HUDEP-2 (cell line): Measurements from ENCODE around the gene CXCR5.

Experiments
- DNase-seq, 76 experiments: peaks; one replicate each; lab custom pipeline; 2025; ENCODE audit not compliant: unreplicated experiment in 76 of 76; lab: John Stamatoyannopoulos, UW

The CXCR5 gene, protein sequence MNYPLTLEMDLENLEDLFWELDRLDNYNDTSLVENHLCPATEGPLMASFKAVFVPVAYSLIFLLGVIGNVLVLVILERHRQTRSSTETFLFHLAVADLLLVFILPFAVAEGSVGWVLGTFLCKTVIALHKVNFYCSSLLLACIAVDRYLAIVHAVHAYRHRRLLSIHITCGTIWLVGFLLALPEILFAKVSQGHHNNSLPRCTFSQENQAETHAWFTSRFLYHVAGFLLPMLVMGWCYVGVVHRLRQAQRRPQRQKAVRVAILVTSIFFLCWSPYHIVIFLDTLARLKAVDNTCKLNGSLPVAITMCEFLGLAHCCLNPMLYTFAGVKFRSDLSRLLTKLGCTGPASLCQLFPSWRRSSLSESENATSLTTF

DNA sequence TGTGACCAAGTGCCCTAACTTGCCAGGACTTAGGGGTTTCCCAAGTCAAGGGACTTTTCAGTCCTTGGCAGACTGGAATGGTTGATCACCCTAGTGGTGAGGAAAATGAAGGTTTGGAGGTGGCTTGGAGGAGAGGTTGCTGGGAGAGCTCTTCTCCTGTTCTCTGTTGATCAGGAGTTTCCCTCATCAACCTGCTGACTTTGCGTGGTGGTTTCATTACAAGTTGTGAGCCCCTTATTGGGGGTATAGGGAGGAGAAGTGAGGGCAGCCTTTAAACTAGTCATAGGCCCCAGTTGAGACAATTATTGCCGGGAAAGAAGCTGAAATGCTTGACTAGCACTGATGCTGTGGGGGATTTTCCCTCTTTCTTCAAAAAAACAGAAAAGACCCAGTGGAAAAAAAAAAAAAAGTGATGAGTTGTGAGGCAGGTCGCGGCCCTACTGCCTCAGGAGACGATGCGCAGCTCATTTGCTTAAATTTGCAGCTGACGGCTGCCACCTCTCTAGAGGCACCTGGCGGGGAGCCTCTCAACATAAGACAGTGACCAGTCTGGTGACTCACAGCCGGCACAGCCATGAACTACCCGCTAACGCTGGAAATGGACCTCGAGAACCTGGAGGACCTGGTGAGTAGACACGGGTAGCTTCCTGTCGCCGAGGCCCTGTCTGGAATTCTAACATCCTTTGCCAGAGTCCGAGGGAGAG, at the start of gene CXCR5:
TSS of gene CXCR5 (plus strand) at position 525 of the 704 bp plus-strand sequence. CDS start at position 575, 50 bp downstream.
- no peak for DNase-seq

DNA sequence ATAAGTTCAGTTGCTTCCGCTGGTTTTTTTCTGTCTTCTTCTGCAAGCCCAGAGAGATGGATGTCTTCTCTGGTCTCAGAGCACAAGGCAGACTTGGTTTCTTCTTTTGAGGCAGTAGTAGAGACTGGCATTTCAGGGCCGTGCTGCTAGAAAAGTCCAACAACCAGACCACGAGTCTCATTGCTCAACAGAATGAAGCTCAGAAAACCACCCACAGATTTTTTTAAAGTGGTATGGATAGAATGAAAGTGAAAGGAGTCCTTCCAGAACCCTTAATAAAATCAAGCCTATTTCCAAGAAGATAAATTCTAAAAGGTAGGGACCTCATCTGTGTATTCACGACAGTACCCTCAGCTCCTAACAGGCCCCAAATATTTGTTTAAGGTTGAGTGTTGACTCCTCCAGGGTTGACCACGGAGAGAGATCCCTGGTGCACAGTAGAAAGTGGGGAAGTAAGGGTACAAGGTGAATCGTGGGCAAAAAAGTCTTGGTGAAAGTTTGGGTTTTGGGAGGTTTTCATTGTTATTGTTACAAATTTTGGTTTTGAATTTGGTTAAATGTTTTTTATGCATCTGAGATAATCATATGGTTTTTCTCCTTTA, 49.2 kb upstream of the CXCR5 start:
- DNase-seq = no peak

DNA sequence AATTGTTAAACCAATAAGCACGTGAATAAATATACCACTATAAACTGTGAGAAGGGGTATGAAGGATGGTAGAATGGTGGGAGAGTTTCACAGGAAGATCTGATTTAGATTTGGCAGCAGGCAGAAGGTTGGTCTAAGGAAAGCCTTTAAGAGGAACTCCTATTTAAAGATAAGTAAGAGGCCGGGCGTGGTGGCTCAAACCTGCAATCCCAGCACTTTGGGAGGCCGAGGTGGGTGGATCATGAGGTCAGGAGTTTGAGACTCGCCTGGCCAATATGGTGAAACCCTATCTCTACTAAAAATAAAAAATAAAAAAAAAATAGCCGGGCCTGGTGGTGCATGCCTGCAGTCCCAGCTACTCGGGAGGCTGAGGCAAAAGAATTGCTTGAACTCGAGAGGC, 45.8 kb upstream of the CXCR5 start:
- DNase-seq = no peak

DNA sequence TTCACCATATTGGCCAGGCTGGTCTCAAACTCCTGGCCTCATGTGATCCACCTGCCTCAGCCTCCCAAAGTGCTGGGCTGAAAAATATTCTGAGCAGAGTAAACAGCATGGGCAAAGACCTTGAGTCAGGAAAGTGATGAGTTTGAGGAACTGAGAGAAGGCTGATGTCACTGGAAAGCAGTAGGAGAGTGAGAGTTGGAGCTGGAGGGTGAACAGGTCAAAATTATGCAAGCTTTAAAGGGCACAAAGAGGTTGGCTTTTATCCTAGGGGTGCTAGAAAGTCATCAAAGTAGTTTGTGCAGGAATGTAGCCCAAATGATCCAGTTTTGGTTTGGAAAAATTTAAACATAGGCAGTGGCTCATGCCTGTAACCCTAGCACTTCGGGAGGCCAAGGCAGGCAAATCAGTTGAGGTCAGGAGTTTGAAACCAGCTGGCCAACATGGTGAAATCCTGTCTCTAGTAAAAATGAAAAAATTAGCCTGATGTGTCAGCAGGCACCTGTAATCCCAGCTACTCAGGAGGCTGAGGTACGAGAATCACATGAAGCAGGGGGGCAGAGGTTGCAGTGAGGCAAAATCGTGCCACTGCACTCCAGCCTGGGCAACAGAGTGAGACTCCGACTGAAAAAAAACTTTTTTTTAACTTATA, 44.7 kb upstream of the CXCR5 start:
- no peak for DNase-seq

DNA sequence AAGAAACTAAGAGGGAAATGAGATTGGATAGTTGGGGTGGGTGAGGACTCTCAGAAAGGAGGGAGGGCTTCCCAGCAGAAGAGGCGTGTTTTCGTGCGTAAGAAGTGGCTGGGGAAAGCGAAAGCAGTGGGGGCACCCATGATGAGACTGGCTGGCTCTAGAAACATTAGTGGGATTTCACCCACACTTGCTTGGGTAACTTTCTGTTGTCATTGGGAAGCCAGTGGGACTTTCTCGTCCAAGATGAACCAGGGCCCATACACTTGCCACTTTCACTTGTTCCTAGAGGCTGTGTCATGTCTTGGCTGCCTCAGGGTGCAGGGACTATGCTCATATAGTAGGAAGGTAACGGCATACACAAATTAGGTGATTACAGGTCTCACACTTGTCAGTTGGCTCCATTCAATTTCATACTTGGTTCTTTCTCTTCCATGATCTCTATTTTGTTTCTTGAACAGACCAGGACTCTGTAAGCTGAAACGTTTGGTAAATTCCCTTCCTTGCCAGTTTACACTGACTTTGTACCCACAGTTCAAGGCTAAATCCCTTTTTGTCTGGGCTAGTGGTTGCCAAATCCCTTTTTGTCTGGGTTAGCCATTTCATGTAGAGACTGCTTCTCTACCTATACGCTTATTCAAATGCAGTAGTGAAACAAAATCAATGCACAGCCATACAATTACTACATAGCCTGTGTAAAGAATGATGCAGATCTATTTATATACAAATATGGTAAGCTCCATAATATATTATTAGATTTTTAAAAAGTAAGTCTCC, 42.0 kb upstream of the CXCR5 start:
- DNase-seq = no peak

DNA sequence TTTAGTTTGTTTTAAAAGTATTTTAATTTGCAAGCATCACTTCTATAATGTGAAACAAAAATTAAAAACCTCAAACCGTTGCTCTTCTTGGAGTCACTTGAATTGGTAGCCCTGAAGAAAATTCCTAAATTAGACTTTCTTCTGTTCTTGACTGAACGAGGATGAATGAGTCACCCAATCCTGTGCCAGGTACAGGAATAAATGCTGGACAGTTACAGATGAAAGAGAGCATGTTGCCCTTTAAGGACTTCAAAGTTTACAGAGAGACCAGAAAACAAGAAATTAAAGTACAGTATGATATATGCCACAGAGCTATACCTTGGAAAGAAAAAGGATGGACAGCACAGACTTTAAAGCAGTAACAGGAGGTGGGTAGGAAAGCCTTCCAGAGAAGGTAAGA, 41.3 kb upstream of the CXCR5 start:
- no peak for DNase-seq

DNA sequence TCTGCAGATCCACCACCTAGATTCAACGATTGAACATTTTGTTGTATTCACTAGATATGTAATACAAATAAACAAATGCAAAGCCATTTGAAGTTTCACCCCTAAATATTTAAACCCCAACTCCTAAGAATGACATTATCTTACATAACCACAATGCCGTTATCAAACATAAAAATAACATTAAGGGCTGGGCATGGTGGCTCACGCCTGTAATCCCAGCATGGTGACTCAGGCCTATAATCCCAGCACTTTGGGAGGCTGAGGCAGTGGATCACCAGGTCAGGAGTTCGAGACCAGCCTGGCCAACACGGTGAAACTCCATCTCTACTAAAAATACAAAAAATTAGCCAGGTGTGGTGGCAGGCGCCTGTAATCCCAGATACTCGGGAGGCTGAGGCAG, 40.8 kb upstream of the CXCR5 start:
- peak in 8 of 76 experiments; percentile 2 to 32 (median 11) for DNase-seq

DNA sequence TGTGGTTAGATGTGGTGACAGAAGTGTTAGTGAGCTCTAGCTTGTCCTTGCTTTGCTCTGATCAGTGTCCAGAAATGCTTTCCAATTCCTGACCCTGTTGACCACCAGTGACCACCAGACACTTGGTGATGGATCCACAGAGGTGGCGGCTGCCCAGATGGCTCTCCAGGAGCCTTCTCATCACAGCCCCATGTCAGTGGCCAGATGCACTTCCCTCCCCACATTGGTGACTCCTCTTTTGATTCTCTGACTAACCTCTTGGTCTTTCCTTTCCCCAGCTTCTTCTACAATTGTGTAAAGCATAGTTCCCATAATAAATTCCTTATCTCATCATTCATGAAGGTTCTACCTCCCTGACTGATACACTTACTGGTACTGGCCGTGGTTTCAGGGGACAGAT, 40.1 kb upstream of the CXCR5 start:
- no peak for DNase-seq

DNA sequence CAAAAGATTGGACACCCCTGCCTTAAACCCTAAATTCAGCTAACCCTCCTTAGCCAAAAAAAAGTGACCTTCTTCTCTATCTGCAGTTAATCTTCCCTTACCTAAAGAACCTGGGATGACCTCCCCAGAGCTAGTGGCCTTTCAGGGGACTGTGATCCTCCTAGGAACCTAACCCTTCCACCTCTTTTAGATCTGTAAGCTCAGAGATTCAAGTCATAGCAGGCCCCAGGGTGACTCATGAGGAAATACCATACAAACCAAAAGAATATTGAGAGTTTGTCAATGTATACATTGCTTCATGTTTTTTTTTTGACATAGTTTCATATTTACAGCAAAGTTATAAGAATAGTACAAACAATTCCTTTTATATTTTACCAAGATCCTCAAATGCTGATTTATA, 38.3 kb upstream of the CXCR5 start:
- peak in 2 of 76 experiments; percentile 4 to 6 for DNase-seq

DNA sequence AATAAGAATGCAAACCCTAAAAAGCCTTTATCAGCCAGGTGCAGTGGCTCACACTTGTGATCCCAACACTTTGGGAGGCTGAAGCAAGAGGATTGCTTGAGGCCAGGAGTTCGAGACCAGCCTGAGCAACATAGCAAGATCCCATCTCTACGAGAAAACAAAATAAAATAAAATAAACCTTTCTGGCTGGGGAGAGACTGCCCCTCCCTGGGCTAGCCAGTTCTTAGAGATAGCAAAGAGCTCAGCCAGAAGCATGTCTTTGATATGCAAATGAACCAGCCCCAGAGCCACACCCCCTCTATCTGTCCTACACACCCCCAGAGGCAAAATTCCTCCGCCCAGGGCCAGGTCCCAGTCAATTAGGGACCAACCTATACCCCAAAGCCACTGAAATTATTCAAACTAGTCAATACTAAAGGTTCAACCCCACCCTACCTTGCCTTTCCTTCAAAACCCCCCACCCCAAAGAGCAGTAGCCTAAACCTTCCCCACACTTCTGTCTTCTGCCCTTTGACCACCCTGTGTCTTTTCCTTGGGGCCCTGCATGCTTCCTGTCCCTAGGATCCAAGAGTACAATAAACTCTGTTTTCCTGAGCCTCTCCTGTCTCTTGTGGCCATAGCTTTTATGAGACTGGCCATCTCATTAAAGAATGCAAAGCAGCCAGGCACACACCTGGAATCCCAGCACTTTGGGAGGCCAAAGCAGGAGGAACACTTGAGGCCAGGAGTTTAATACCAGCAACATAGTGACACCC, 37.3 kb upstream of the CXCR5 start:
- peak in 72 of 76 experiments; percentile 7 to 86 (median 62) for DNase-seq

DNA sequence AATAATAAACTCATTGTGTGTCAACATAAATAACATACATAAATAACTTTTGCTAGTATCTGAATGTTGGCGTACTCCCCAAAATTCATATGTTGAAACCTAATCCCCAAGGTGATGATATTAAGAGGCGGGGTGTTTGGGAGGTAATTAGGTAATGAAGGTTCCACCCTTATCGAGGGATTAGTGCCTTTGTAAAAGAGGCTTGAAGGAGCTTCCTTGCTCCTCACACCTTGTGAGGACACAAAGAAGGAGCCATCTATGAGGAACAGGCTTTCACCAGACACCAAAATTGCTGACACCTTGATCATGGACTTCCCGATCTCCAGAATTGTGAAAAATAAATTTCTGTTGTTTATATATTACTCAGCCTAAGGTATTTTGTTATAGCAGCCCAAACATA, 33.9 kb upstream of the CXCR5 start:
- DNase-seq = no peak

DNA sequence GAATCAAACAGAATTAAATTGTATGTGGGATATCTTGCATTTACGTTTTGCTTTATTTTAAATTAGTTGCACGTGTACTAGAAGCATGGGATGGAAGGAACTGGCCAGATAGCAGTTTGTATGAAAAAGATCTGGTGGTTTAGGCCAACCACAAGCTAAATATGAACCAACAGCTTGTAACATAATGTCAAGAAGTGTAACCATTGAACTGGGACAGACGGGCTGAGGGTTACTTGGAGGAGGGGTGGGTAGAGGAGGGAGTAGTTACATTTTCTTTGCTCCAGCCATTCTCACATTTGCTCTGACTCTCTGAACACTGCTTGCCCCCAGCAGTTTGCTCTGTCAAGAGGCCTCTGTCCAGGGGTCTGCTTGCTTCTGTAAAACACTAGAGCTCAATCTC, 31.7 kb upstream of the CXCR5 start:
- DNase-seq = no peak

DNA sequence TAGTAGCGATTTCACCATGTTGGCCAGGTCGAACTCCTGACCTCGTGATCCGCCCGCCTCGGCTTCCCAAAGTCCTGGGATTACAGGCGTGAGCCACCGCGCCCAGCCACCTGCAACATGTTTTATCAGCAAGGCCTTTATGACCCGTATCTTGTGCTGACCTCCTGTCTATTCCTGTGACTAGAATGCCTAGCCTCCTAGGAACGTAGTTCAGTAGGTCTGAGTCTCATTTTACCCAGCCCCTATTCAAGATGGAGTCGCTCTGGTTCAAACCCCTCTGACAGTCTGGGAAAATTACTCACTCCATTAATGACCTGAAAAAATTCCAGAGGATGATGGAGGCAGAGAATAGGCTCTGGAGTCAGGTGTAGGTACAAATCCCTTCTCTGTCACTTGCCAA, 30.0 kb upstream of the CXCR5 start:
- DNase-seq = no peak

DNA sequence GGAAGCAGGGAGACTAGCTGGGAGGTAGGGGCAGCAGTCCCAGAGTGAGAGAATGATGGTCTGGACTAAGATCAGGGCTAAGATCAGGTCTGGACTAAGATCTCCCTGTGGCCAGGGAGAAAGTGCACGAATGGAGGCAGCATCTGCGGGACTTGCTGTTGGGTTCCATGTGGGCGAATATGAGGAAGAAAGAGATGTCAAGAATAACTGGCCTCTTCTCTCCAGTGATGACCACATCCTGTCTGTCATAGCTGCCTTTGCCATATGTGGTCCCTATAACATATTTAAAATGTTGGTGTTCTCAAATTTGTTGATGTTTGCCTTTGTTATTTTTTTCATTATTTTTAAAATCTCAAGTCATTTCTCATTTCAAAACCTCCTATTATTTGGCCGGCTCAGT, 27.4 kb upstream of the CXCR5 start:
- DNase-seq = no peak

DNA sequence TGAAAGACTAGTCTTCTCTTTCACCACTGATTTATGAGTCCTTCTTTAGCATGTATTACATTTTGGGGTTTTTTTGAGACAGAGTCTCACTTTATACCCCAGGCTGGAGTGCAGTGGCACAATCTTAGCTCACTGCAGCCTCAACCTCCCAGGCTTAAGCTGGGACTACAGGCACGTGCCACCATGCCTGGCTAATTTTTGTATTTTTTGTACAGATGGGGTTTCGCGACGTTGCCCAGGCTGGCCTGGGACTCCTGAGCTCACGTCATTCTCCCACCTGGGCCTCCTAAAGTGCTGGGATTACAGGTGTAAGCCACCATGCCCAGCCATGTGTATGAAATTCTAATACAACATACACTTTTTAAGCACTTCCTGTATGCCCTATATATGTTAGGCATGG, 26.3 kb upstream of the CXCR5 start:
- DNase-seq = no peak

DNA sequence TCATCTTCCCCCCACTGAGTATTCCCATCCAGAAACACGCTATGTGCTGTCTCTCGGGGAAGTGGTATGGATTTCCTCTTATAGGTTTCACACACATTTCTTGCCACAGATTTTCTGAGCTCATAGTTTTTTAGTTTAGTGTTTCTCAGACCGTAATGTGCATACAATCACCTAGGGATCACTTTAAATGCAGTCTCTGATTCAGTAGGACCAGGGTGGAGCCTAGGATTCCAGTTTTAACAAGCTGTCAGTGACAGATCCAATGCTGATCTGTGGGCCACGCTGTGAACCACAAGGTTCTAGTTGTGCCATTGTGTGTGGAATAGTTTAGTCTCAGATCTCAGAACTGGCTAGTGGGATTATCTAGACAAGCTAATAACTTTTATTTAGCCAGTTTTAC, 23.7 kb upstream of the CXCR5 start:
- DNase-seq = no peak

DNA sequence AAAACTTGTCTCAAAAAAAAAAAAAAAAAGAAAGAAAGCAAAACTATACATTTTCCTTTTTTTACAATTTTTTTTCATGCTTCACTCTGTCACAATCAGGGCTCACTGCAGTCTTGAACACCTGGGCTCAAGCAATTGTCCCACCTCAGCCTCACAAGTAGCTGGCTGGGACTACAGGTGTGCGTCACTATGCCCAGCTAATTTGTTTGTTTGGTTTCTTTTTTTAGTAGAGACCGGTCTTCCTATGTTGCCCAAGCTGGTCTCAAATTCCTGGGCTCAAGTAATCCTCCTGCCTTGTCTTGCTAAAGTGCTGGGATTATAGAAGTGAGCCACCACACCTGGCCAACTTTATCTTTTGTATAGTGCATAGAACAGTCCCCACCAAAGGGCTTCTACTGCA, 15.0 kb upstream of the CXCR5 start:
- no peak for DNase-seq

DNA sequence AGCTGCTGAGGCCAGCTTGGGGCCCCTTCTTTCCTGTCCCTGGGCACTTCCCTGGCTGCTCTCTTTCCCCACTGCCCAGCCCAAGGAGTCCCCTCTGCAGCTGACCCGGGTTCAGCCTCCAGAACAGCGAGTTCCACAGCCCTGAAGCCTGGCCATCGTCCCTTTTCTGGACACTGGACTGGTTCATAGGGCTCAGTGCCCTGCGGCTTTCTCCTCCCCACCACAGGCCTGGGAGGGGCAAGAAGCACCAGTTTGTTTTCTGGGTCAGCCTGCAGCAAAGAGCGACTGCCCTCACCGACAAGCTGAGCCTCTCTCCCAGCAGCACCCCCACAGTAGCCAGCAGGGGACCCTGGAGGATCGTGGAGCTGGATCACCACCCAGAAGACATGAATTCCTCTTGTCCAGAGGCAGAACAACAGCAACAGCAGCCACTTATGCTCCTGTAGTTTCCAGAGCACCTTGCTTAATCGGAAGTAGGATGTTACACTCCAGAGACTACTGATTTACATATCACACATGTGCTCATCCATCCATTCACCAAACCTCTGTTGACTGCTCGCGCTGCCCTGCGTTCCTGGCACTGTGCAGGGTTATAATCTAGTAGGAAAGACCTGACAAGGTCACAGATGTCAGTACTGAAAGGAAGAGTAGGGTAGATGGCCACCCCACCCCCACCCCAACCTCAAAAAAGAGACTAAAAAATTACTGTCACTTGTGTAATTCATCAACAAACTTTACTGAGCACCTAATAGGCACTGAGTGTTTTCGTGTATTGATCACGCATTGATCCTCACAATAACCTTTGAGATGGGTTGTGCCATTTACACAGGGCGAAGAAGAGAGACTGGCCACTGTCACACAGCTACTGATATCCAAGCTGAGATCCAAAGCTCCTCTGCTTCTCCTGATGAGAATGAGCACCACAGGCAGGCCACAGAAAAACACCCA, 13.0 kb upstream of the CXCR5 start:
- no peak for DNase-seq

DNA sequence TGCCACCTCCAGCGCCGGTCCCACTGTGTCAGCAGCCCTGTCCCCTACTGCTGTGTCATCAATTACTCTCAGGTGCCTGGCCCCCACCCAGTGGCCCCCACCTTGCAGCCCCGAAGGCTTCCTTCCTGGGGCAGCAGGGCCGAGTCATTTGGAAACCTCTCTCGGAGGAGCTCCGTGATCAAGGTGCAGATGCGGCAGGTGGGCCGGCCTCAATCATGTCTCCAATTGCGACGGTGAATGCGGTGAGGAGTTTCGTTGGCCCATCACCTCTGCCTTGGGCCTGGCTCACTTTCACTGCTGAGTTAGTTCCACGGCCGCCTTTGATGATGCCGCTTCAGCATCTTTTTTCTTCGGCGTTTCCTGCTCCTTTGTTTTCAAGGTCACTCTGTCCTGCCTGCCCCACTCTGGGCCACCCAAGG, 11.3 kb upstream of the CXCR5 start:
- DNase-seq = no peak
